Caki2 (cell line): Measurements from ENCODE around the gene NRCAM. TPM values are rescaled to one million over a fixed set of nuclear protein-coding genes. Genes with fewer than 3 reads are reported as not detected.
"Not testable (repeated sequence)": the region's sequence is repeated elsewhere in the genome, so short reads cannot be mapped to it uniquely, and the experiment has no call there.

ENCODE experiments used
- DNase-seq: peaks from one replicate; pipeline ENCODE4 v3.0.0-alpha.2; 2015; ENCODE audit warnings: low read depth
- in situ Hi-C: cut with HindIII; loops from 2 replicates; pipeline ENCODE4 v1.10.0; 2016; ENCODE audit warnings: low sequenced_read_pairs, low pct_unique_long_range_greater_than_20kb, mixed read lengths
- total RNA-seq: library from RNA; depleted of rRNA; stranded (reverse); fragments of >200 nt; shearing (Covaris generic); gene quantifications from 2 replicates; pipeline ENCODE4 v1.2.3, GENCODE V29; 2014; ENCODE audit warnings: low replicate concordance

Gene NRCAM
- total RNA-seq, 1 experiment from 2014 or later = 41.9 TPM

- no peak for DNase-seq
- in situ Hi-C loops = no loop called here
These were observed 80.6 kb downstream of the NRCAM start for GRCh38 chr7:108375668-108376067.

GRCh38 chr7:108374899-108375298 is 81.3 kb downstream of the NRCAM start:
- DNase-seq = no peak
- in situ Hi-C loops = no loop called here

- no peak for DNase-seq
- in situ Hi-C loops = no loop called here
These were observed 83.6 kb downstream of the NRCAM start for GRCh38 chr7:108372618-108373017.

- in situ Hi-C loops = no loop called here
- no peak for DNase-seq
These were observed 85.6 kb downstream of the NRCAM start for GRCh38 chr7:108370616-108371015.

- in situ Hi-C loops = no loop called here
- no peak for DNase-seq
These were observed 87.8 kb downstream of the NRCAM start for GRCh38 chr7:108368466-108368865.

GRCh38 chr7:108367946-108368345 is 88.3 kb downstream of the NRCAM start:
- DNase-seq = no peak
- in situ Hi-C loops = no loop called here

- in situ Hi-C loops = no loop called here
- no peak for DNase-seq
These were observed 88.9 kb downstream of the NRCAM start for GRCh38 chr7:108367314-108367713.

- in situ Hi-C loops = no loop called here
- no peak for DNase-seq
These were observed 92.6 kb downstream of the NRCAM start for GRCh38 chr7:108363659-108364058.

GRCh38 chr7:108360058-108360800 is 96.0 kb downstream of the NRCAM start:
- in situ Hi-C loops = no loop called here
- DNase-seq = no peak

GRCh38 chr7:108358553-108358952 is 97.7 kb downstream of the NRCAM start:
- in situ Hi-C loops = no loop called here
- peak; percentile 72 for DNase-seq

- no peak for DNase-seq
These were observed 104.5 kb downstream of the NRCAM start for GRCh38 chr7:108351729-108352131.

GRCh38 chr7:108348913-108349312 is 107.3 kb downstream of the NRCAM start:
- peak; percentile 22 for DNase-seq
- in situ Hi-C loops = no loop called here

More at GRCh38 chr7:108351729-108352131, 104.5 kb downstream of the NRCAM start:
- in situ Hi-C loops = no loop called here

- no peak for DNase-seq
- in situ Hi-C loops = no loop called here
These were observed 108.6 kb downstream of the NRCAM start for GRCh38 chr7:108347616-108348015.

- in situ Hi-C loops = no loop called here
- DNase-seq = no peak
These were observed 110.4 kb downstream of the NRCAM start for GRCh38 chr7:108345710-108346336.

- in situ Hi-C loops = no loop called here
- DNase-seq = no peak
These were observed 115.3 kb downstream of the NRCAM start for GRCh38 chr7:108340856-108341411.

- in situ Hi-C loops, DNase-seq: not testable (repeated sequence)
These were observed 115.8 kb downstream of the NRCAM start for GRCh38 chr7:108340406-108340805.

- DNase-seq = peak; percentile 51
- in situ Hi-C loops = no loop called here
These were observed 120.8 kb downstream of the NRCAM start for GRCh38 chr7:108335269-108335918.

- in situ Hi-C loops = no loop called here
- DNase-seq = no peak
These were observed 123.3 kb downstream of the NRCAM start for GRCh38 chr7:108332937-108333336.

- no peak for DNase-seq
- in situ Hi-C loops = no loop called here
These were observed 124.3 kb downstream of the NRCAM start for GRCh38 chr7:108331971-108332370.
